ENCODE data around the gene DCUN1D5.
"Not testable (repeated sequence)": the region's sequence is repeated elsewhere in the genome, so short reads cannot be mapped to it uniquely, and the experiment has no call there.

The DCUN1D5 gene

GRCh38 chr11:103055221-103055890, 36.6 kb downstream of the DCUN1D5 start:
- DNase-seq (ENCODE audit: low read depth), result no peak

- DNase-seq (ENCODE audit: low read depth), result no peak
Observed at GRCh38 chr11:103053997-103054396, 38.0 kb downstream of the DCUN1D5 start.

GRCh38 chr11:103051981-103052380, 40.0 kb downstream of the DCUN1D5 start:
- no peak for DNase-seq (ENCODE audit: low read depth)

- DNase-seq (ENCODE audit: low read depth), result no peak
Observed at GRCh38 chr11:103051151-103051801, 40.7 kb downstream of the DCUN1D5 start.

GRCh38 chr11:103050351-103050750, 41.6 kb downstream of the DCUN1D5 start:
- DNase-seq (ENCODE audit: low read depth), result no peak

- DNase-seq (ENCODE audit: low read depth), result no peak
Observed at GRCh38 chr11:103047837-103048236, 44.1 kb downstream of the DCUN1D5 start.

- DNase-seq (ENCODE audit: low read depth), result no peak
Observed at GRCh38 chr11:103043826-103044678, 47.9 kb downstream of the DCUN1D5 start.

- no peak for DNase-seq (ENCODE audit: low read depth)
Observed at GRCh38 chr11:103042161-103042560, 49.8 kb downstream of the DCUN1D5 start.

- DNase-seq (ENCODE audit: low read depth), result no peak
Observed at GRCh38 chr11:103035791-103036434, 56.0 kb downstream of the DCUN1D5 start.

- no peak for DNase-seq (ENCODE audit: low read depth)
Observed at GRCh38 chr11:103035216-103035615, 56.7 kb downstream of the DCUN1D5 start.

- no peak for DNase-seq (ENCODE audit: low read depth)
Observed at GRCh38 chr11:103031834-103032233, 60.1 kb downstream of the DCUN1D5 start.

GRCh38 chr11:103029401-103029800, 62.6 kb downstream of the DCUN1D5 start:
- DNase-seq (ENCODE audit: low read depth), result no peak

- not testable (repeated sequence) for DNase-seq (ENCODE audit: low read depth)
Observed at GRCh38 chr11:103028304-103029020, 63.5 kb downstream of the DCUN1D5 start.

- DNase-seq (ENCODE audit: low read depth), result no peak
Observed at GRCh38 chr11:103024086-103024485, 67.9 kb downstream of the DCUN1D5 start.

GRCh38 chr11:103016031-103016430, 75.9 kb downstream of the DCUN1D5 start:
- no peak for DNase-seq (ENCODE audit: low read depth)

GRCh38 chr11:103013421-103013820, 78.5 kb downstream of the DCUN1D5 start:
- no peak for DNase-seq (ENCODE audit: low read depth)
